CD4-positive, alpha-beta T cell treated with Interleukin-4 for 1 hour (primary cell): ENCODE results near the gene IGDCC3.

Experiments used
- DNase-seq, 2 donors: peaks; one replicate each; pipeline ENCODE4 v3.0.0-alpha.2; 2020 to 2022

The IGDCC3 gene

GRCh38 chr15:65377976-65378366, at the start of gene IGDCC3:
IGDCC3 (minus strand) TSS chr15:65378002; CDS start chr15:65377788, 214 bp downstream.
- DNase-seq: no peak

GRCh38 chr15:65426216-65426853, 48.5 kb upstream of the IGDCC3 start:
- DNase-seq: no peak

- DNase-seq: no peak
Observed at GRCh38 chr15:65424683-65425082, 46.9 kb upstream of the IGDCC3 start.

- no peak for DNase-seq
Observed at GRCh38 chr15:65423976-65424679, 46.3 kb upstream of the IGDCC3 start.

GRCh38 chr15:65423150-65423975, 45.6 kb upstream of the IGDCC3 start:
- no peak for DNase-seq

- no peak for DNase-seq
Observed at GRCh38 chr15:65421360-65422215, 43.8 kb upstream of the IGDCC3 start.

GRCh38 chr15:65420975-65421359, 43.2 kb upstream of the IGDCC3 start:
- DNase-seq: no peak

GRCh38 chr15:65418596-65418995, 40.8 kb upstream of the IGDCC3 start:
- no peak for DNase-seq

- DNase-seq: no peak
Observed at GRCh38 chr15:65416845-65417416, 39.1 kb upstream of the IGDCC3 start.

- no peak for DNase-seq
Observed at GRCh38 chr15:65414841-65415621, 37.2 kb upstream of the IGDCC3 start.

- no peak for DNase-seq
Observed at GRCh38 chr15:65413760-65414144, 36.0 kb upstream of the IGDCC3 start.

GRCh38 chr15:65413051-65413759, 35.4 kb upstream of the IGDCC3 start:
- no peak for DNase-seq

- no peak for DNase-seq
Observed at GRCh38 chr15:65412556-65412955, 34.8 kb upstream of the IGDCC3 start.

GRCh38 chr15:65411465-65412071, 33.8 kb upstream of the IGDCC3 start:
- DNase-seq: no peak

- no peak for DNase-seq
Observed at GRCh38 chr15:65410972-65411371, 33.2 kb upstream of the IGDCC3 start.

- no peak for DNase-seq
Observed at GRCh38 chr15:65410036-65410435, 32.2 kb upstream of the IGDCC3 start.

GRCh38 chr15:65409036-65409631, 31.3 kb upstream of the IGDCC3 start:
- no peak for DNase-seq

- DNase-seq: no peak
Observed at GRCh38 chr15:65408324-65409035, 30.7 kb upstream of the IGDCC3 start.

- DNase-seq: no peak
Observed at GRCh38 chr15:65406424-65407000, 28.7 kb upstream of the IGDCC3 start.
